HG03135 (cell line): ENCODE results near the gene LDLR.
"Not testable (repeated sequence)": the region's sequence is repeated elsewhere in the genome, so short reads cannot be mapped to it uniquely, and the experiment has no call there.

Source experiments
- ATAC-seq: cut with Tn5 transposase; IDR thresholded peaks from one replicate; pipeline ENCODE4 v1.9.1; 2021; ENCODE audit warnings: mild to moderate bottlenecking, moderate library complexity; ENCODE audit not compliant: unreplicated experiment

LDLR gene

GRCh38 chr19:11102944-11103343 lies 13.7 kb downstream of the LDLR start:
- no peak for ATAC-seq

- not testable (repeated sequence) for ATAC-seq
These were observed 14.4 kb downstream of the LDLR start for GRCh38 chr19:11103667-11104066.

DNA sequence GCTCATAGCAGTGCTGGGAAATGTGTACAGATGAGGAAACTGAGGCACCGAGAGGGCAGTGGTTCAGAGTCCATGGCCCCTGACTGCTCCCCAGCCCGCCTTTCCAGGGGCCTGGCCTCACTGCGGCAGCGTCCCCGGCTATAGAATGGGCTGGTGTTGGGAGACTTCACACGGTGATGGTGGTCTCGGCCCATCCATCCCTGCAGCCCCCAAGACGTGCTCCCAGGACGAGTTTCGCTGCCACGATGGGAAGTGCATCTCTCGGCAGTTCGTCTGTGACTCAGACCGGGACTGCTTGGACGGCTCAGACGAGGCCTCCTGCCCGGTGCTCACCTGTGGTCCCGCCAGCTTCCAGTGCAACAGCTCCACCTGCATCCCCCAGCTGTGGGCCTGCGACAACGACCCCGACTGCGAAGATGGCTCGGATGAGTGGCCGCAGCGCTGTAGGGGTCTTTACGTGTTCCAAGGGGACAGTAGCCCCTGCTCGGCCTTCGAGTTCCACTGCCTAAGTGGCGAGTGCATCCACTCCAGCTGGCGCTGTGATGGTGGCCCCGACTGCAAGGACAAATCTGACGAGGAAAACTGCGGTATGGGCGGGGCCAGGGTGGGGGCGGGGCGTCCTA lies 15.9 kb downstream of the LDLR start:
- ATAC-seq = no peak

DNA sequence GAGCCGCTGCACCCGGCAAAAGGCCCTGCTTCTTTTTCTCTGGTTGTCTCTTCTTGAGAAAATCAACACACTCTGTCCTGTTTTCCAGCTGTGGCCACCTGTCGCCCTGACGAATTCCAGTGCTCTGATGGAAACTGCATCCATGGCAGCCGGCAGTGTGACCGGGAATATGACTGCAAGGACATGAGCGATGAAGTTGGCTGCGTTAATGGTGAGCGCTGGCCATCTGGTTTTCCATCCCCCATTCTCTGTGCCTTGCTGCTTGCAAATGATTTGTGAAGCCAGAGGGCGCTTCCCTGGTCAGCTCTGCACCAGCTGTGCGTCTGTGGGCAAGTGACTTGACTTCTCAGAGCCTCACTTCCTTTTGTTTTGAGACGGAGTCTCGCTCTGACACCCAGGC lies 17.2 kb downstream of the LDLR start:
- ATAC-seq = no peak

- ATAC-seq = no peak
These were observed 19.5 kb downstream of the LDLR start for GRCh38 chr19:11108746-11109145.

DNA sequence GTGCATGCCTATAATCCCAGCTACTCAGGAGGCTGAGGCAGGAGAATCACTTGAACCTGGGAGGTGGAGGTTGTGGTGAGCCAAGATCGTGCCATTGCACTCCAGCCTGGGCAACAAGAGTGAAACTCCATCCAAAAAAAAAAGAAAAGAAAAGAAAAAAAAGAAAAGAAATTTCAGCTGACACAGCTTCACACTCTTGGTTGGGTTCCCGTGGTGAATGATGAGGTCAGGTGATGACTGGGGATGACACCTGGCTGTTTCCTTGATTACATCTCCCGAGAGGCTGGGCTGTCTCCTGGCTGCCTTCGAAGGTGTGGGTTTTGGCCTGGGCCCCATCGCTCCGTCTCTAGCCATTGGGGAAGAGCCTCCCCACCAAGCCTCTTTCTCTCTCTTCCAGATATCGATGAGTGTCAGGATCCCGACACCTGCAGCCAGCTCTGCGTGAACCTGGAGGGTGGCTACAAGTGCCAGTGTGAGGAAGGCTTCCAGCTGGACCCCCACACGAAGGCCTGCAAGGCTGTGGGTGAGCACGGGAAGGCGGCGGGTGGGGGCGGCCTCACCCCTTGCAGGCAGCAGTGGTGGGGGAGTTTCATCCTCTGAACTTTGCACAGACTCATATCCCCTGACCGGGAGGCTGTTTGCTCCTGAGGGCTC lies 22.0 kb downstream of the LDLR start:
- ATAC-seq = no peak

DNA sequence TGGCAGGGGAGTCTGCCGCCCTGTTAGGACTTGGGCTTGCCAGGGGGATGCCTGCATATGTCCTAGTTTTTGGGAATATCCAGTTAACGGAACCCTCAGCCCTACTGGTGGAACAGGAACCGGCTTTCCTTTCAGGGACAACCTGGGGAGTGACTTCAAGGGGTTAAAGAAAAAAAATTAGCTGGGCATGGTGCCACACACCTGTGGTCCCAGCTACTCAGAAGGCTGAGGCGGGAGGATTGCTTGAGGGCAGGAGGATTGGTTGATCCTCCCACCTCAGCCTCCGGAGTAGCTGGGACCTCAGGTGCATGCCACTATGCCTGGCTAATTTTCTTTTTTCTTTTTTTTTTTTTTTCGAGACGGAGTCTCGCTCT lies 22.5 kb downstream of the LDLR start:
- no peak for ATAC-seq

GRCh38 chr19:11113140-11113708 lies 24.0 kb downstream of the LDLR start:
- no peak for ATAC-seq

DNA sequence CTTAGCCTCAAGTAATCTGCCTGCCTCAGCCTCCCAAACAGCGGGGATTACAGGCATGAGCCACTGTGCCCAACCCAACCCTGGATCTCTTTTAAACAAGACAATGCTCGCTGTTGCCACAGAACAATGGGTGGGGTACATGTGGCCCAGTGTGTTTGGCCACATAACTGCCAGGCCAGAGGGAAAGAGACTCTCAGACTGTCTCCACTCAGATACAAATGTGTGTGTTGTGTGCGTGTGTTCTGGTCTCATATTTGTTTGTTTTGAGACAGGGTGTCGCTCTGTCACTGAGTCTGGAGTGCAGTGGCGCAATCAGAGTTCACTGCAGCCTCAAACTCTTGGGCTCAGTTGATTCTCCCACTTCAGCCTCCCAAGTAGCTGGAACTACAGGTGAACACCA lies 25.8 kb downstream of the LDLR start:
- ATAC-seq = no peak

- ATAC-seq = no peak
These were observed 26.7 kb downstream of the LDLR start for GRCh38 chr19:11115895-11116446.

DNA sequence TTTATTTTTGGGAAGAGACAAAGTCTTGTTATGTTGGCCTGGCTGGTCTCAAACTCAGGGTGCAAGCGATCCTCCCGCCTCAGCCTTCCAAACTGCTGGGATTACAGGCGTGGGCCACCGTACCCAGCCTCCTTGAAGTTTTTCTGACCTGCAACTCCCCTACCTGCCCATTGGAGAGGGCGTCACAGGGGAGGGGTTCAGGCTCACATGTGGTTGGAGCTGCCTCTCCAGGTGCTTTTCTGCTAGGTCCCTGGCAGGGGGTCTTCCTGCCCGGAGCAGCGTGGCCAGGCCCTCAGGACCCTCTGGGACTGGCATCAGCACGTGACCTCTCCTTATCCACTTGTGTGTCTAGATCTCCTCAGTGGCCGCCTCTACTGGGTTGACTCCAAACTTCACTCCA lies 27.2 kb downstream of the LDLR start:
- ATAC-seq = no peak

GRCh38 chr19:11121963-11122362 lies 32.7 kb downstream of the LDLR start:
- not testable (repeated sequence) for ATAC-seq

- no peak for ATAC-seq
These were observed 33.9 kb downstream of the LDLR start for GRCh38 chr19:11123114-11123513.

GRCh38 chr19:11124157-11124556 lies 34.9 kb downstream of the LDLR start:
- ATAC-seq = not testable (repeated sequence)

- no peak for ATAC-seq
These were observed 36.9 kb downstream of the LDLR start for GRCh38 chr19:11125994-11126685.

GRCh38 chr19:11127905-11128304 lies 38.6 kb downstream of the LDLR start:
- ATAC-seq = no peak

DNA sequence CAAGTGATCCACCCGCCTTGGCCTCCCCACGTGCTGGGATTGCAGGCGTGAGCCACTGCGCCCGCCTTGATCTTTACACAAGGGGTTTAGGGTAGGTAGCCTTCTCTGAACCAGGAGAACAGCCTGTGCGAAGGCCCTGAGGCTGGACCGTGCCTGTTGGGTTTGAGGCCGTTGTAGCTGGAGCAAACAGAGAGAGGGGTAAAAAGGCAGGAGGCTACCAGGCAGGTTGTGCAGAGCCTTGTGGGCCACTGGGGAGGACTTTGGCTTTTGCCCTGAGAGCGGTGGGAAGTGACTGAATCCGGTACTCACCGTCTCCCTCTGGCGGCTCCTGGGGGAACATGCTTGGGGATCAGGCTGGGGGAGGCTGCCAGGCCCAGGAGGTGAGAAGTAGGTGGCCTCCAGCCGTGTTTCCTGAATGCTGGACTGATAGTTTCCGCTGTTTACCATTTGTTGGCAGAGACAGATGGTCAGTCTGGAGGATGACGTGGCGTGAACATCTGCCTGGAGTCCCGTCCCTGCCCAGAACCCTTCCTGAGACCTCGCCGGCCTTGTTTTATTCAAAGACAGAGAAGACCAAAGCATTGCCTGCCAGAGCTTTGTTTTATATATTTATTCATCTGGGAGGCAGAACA lies 41.7 kb downstream of the LDLR start:
- no peak for ATAC-seq

GRCh38 chr19:11131471-11131870 lies 42.2 kb downstream of the LDLR start:
- no peak for ATAC-seq

- no peak for ATAC-seq
These were observed 47.3 kb downstream of the LDLR start for GRCh38 chr19:11136400-11137101.

DNA sequence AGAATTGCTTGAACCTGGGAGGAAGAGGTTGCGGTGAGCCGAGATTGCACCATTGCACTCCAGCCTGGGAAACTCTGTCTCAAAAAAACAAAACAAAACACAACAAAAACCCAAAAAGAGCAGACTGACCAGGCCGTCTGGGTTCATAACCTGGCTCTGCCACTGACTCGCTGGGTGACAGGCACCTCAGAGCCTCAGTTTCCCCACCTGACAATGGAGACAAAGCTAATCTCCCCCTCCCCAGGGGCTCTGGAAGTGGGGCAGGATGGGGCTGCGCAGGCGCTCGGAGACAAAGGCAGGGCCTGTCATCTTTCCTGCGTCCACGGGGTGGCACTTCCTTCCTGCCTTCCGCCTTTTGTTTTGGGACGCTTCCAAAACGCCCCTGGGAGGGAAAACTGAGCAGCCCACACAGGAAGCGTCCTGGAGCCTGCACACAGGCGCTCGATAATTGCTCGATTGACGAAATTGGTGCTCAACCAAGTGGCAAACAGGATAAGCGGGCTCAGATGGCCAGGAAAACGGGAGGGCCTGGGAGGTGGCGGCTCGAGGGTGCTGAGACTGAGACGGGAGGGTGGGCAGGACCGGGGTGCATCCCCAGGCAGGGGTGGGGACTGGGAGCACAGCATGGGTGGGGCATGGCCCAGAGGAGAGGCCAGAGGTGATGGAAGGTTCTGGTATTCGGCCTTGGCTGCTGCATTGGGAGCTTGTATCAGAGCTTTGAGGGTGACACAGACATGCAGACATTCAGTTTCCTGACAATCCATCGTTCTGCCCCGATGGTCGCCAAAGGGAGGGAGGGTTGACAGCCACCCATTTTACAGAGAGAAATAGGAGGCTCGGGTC lies 48.5 kb downstream of the LDLR start:
- no peak for ATAC-seq
